ENCODE results near the gene LRCOL1. TPM values are rescaled to one million over a fixed set of nuclear protein-coding genes. Genes with fewer than 3 reads are reported as not detected.

Gene LRCOL1
- total RNA-seq, 1 experiment from 2014 or later = 0.24 TPM

- TF ChIP-seq, protein P1, sequence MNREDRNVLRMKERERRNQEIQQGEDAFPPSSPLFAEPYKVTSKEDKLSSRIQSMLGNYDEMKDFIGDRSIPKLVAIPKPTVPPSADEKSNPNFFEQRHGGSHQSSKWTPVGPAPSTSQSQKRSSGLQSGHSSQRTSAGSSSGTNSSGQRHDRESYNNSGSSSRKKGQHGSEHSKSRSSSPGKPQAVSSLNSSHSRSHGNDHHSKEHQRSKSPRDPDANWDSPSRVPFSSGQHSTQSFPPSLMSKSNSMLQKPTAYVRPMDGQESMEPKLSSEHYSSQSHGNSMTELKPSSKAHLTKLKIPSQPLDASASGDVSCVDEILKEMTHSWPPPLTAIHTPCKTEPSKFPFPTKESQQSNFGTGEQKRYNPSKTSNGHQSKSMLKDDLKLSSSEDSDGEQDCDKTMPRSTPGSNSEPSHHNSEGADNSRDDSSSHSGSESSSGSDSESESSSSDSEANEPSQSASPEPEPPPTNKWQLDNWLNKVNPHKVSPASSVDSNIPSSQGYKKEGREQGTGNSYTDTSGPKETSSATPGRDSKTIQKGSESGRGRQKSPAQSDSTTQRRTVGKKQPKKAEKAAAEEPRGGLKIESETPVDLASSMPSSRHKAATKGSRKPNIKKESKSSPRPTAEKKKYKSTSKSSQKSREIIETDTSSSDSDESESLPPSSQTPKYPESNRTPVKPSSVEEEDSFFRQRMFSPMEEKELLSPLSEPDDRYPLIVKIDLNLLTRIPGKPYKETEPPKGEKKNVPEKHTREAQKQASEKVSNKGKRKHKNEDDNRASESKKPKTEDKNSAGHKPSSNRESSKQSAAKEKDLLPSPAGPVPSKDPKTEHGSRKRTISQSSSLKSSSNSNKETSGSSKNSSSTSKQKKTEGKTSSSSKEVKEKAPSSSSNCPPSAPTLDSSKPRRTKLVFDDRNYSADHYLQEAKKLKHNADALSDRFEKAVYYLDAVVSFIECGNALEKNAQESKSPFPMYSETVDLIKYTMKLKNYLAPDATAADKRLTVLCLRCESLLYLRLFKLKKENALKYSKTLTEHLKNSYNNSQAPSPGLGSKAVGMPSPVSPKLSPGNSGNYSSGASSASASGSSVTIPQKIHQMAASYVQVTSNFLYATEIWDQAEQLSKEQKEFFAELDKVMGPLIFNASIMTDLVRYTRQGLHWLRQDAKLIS (CRISPR knock-in tag; IDR thresholded peaks at IDR 0.05; ENCODE audit: borderline replicate concordance) = no peak
- TF ChIP-seq ZNF396 (CRISPR knock-in tag; IDR thresholded peaks at IDR 0.05; ENCODE audit: borderline replicate concordance) = no peak
Observed at GRCh38 chr12:132614029-132614428, 3.6 kb upstream of the LRCOL1 start (continued).

DNA sequence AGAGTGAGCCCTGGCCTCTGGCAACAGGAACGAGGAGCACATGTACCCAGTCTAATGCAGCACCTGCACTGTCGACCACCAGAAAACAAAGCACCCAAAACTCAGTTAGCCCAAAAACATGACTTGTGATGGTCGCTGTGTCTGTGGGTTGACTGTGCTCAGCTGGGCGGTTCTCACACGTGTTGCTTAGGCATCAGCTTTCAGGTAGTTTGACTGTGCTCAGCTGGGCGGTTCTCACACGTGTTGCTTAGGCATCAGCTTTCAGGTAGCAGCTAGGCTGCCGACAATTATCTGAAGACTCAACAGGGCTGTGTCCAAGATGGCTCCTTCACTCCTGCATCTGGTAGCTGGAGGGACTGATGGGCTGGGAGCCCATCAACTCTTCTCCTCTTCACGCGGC, 1.2 kb upstream of the LRCOL1 start:
- CTCF ChIA-PET = no interaction called here
- no peaks in the 10 kb centered on the region for H3K4me1 Mint-ChIP-seq
- no peak for ATAC-seq
- peaks cover 6% of the 10 kb centered on the region; the same call in 1 of the 2 replicates for H3K36me3 Mint-ChIP-seq
- no peak overlapping the region for H3K27ac Mint-ChIP-seq
- POLR2A ChIA-PET = interaction anchor here (0.7 kb wide), 1 partner anchor 13 kb away, joined by 3 read pairs; no protein-coding TSS in a partner anchor
- DNase-seq (ENCODE audit: low spot score) = no peak
- H3K9me3 Mint-ChIP-seq = peaks cover 12% of the 10 kb centered on the region
- H3K4me3 Mint-ChIP-seq = no peak overlapping the region
- peaks cover 99% of the 10 kb centered on the region for H3K27me3 Mint-ChIP-seq (ENCODE audit: low read depth)
- TF ChIP-seq, protein P2, sequence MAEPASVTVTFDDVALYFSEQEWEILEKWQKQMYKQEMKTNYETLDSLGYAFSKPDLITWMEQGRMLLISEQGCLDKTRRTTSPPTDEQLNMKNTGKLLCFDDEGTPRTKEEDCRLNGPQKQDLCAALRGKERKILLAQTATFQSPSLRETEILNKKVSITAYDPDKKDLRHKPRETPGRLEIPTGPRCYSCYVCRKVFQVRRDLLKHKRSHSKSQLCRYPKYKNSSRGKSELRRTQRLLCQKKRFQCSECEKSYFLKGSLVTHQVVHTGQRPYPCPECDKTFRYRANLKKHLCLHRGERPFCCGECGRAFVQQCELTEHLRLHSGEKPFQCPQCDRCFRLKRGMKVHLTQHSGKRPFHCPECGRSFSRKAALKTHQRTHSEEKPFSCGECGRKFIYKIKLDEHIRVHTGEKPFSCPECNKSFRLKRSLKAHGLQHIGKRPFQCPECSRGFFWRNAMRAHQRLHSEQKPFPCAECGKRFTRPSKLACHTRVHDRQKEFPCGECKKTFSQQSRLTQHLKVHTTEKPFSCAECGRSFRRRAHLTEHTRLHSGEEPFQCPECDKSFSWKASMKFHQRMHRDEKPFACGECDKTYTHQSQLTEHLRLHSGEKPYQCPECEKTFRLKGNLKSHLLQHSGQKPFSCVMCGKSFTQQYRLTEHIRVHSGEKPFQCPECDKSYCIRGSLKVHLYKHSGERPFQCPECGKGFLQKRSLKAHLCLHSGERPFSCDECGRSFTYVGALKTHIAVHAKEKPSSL (CRISPR knock-in tag; conservative IDR thresholded peaks at IDR 0.05) = no peak
- TF ChIP-seq, protein P1 (CRISPR knock-in tag; IDR thresholded peaks at IDR 0.05; ENCODE audit: borderline replicate concordance) = no peak
- TF ChIP-seq SOX15 (CRISPR knock-in tag; IDR thresholded peaks at IDR 0.05) (no peak), ATF1 (CRISPR knock-in tag; IDR thresholded peaks at IDR 0.05) (no peak), USF1 (CRISPR knock-in tag; IDR thresholded peaks at IDR 0.05) (no peak), KAT7 (CRISPR knock-in tag; IDR thresholded peaks at IDR 0.05; ENCODE audit: borderline replicate concordance) (no peak), E2F1 (CRISPR knock-in tag; IDR thresholded peaks at IDR 0.05) (no peak), E2F5 (CRISPR knock-in tag; IDR thresholded peaks at IDR 0.05) (no peak), ELF4 (CRISPR knock-in tag; IDR thresholded peaks at IDR 0.05; ENCODE audit: low read depth) (no peak), ZBTB21 (CRISPR knock-in tag; IDR thresholded peaks at IDR 0.05; ENCODE audit: borderline replicate concordance) (no peak), ZNF121 (CRISPR knock-in tag; IDR thresholded peaks at IDR 0.05) (no peak), AR (CRISPR knock-in tag; IDR thresholded peaks at IDR 0.05) (no peak), MYBL2 (CRISPR knock-in tag; IDR thresholded peaks at IDR 0.05) (no peak)
- TF ChIP-seq, protein P3, sequence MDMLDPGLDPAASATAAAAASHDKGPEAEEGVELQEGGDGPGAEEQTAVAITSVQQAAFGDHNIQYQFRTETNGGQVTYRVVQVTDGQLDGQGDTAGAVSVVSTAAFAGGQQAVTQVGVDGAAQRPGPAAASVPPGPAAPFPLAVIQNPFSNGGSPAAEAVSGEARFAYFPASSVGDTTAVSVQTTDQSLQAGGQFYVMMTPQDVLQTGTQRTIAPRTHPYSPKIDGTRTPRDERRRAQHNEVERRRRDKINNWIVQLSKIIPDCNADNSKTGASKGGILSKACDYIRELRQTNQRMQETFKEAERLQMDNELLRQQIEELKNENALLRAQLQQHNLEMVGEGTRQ (CRISPR knock-in tag; IDR thresholded peaks at IDR 0.05) = no peak
- TF ChIP-seq, protein P4, sequence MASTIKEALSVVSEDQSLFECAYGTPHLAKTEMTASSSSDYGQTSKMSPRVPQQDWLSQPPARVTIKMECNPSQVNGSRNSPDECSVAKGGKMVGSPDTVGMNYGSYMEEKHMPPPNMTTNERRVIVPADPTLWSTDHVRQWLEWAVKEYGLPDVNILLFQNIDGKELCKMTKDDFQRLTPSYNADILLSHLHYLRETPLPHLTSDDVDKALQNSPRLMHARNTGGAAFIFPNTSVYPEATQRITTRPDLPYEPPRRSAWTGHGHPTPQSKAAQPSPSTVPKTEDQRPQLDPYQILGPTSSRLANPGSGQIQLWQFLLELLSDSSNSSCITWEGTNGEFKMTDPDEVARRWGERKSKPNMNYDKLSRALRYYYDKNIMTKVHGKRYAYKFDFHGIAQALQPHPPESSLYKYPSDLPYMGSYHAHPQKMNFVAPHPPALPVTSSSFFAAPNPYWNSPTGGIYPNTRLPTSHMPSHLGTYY (CRISPR knock-in tag; IDR thresholded peaks at IDR 0.05) = no peak
